SJSA1 (cell line): ENCODE data around the gene PTGR3. TPM values are rescaled to one million over a fixed set of nuclear protein-coding genes. Genes with fewer than 3 reads are reported as not detected.

Source experiments
- DNase-seq, 2 experiments: peaks; one replicate each; pipeline ENCODE4 v3.0.0-alpha.2; 2015 to 2020; ENCODE audit warnings: low spot score in 2 of 2, low read depth in 1 of 2
- H3K27ac ChIP-seq: fragments of 250-450 bp; sonication (Bioruptor Pico); 2 replicates; pipeline ENCODE4 v1.5.1; 2020; ENCODE audit warnings: mild to moderate bottlenecking, moderate library complexity
- H3K27me3 ChIP-seq: fragments of 250-450 bp; sonication (Bioruptor Pico); replicated peaks from 2 replicates; pipeline ENCODE4 v1.5.1; 2020; ENCODE audit warnings: mild to moderate bottlenecking, moderate library complexity
- H3K36me3 ChIP-seq: fragments of 250-450 bp; sonication (Bioruptor Pico); 2 replicates; pipeline ENCODE4 v1.5.1; 2020; ENCODE audit warnings: mild to moderate bottlenecking
- H3K4me1 ChIP-seq: fragments of 250-450 bp; sonication (Bioruptor Pico); replicated peaks from 2 replicates; pipeline ENCODE4 v1.6.1; 2021; ENCODE audit warnings: mild to moderate bottlenecking
- H3K4me3 ChIP-seq: fragments of 250-450 bp; sonication (Bioruptor Pico); 2 replicates; pipeline ENCODE4 v1.5.1; 2020; ENCODE audit warnings: mild to moderate bottlenecking
- H3K9me3 ChIP-seq: fragments of 250-450 bp; sonication (Bioruptor Pico); replicated peaks from 2 replicates; pipeline ENCODE4 v1.5.1; 2020; ENCODE audit warnings: mild to moderate bottlenecking
- total RNA-seq: library from RNA; depleted of rRNA; stranded (reverse); fragments of >200 nt; shearing (Covaris generic); gene quantifications from 2 replicates; pipeline ENCODE4 v1.2.3, GENCODE V29; 2014; rRNA removed

PTGR3 gene
- 16.2 and 17.4 TPM in 2 replicates for total RNA-seq

GRCh38 chr18:75209129-75209950 lies at the start of gene PTGR3:
TSS of gene PTGR3 (minus strand) at chr18:75209139. CDS start at chr18:75209058, 81 bp downstream.
- H3K27me3 ChIP-seq: no peaks in the 10 kb centered on the region
- DNase-seq: peak; percentile 82 to 94
- H3K4me1 ChIP-seq: peaks cover 38% of the 10 kb centered on the region
- peak within 1 kb of the TSS; percentile 87 for H3K27ac ChIP-seq
- peaks cover 10% of the 10 kb centered on the region for H3K36me3 ChIP-seq
- no peaks in the 10 kb centered on the region for H3K9me3 ChIP-seq
- H3K4me3 ChIP-seq: peak within 1 kb of the TSS; percentile 95

GRCh38 chr18:75257605-75258004 lies 48.7 kb upstream of the PTGR3 start:
- Histone ChIP-seq H3K4me3 (no peak overlapping the region), H3K4me1 (peaks cover 6% of the 10 kb centered on the region; the same call in 1 of the 2 replicates), H3K27ac (no peak overlapping the region), H3K27me3 (no peaks in the 10 kb centered on the region), H3K9me3 (no peaks in the 10 kb centered on the region), H3K36me3 (no peaks in the 10 kb centered on the region)
- DNase-seq: no peak

DNA sequence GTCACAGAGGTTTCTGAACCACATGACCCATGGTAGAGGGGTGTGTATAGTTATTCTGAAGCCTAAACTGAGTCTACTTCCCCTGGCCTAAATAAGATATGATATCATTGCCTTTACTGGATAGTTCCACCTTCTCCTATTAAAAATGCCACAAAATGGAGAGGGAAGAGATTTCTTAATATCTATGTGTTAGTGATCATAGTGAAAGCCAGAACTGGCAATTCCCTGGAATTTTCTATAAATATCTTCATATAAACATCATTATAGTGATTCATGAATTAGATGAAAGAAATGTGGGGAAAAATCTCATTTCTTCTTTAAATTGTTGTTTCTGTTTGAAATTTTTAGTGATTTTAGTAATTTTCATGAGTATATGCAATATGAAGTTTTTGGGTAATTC lies 47.4 kb upstream of the PTGR3 start:
- Histone ChIP-seq H3K4me3 (no peak overlapping the region), H3K9me3 (no peaks in the 10 kb centered on the region), H3K4me1 (peaks cover 6% of the 10 kb centered on the region; the same call in 1 of the 2 replicates), H3K36me3 (no peaks in the 10 kb centered on the region), H3K27me3 (no peaks in the 10 kb centered on the region), H3K27ac (no peak overlapping the region)
- DNase-seq: no peak

- H3K27me3 ChIP-seq: no peaks in the 10 kb centered on the region
- peaks cover 6% of the 10 kb centered on the region; the same call in 1 of the 2 replicates for H3K4me1 ChIP-seq
- no peak for DNase-seq
- no peaks in the 10 kb centered on the region for H3K9me3 ChIP-seq
- no peaks in the 10 kb centered on the region for H3K36me3 ChIP-seq
- H3K27ac ChIP-seq: no peak overlapping the region
- no peak overlapping the region for H3K4me3 ChIP-seq
Measured at GRCh38 chr18:75255094-75255493, 46.2 kb upstream of the PTGR3 start.

DNA sequence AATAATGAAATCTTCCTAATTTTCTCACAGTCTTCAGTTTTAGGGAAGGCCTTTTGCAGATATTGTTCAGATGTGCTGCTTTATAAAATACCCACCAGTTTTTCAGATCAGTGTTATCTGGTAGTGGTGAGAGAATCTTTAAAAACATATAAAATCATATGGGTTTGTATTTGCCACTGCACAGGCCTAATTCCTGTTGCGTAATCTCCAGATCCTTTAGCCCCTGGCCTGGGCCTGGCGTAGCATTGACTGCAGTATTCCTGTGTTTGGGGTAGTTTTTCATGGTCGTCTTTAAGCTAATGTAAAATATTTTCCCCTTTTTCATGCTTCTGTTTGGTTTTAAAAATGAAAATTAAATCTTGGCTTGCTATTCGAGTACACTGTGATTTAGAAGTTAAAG lies 44.8 kb upstream of the PTGR3 start:
- H3K27ac ChIP-seq: no peak overlapping the region
- H3K9me3 ChIP-seq: no peaks in the 10 kb centered on the region
- no peaks in the 10 kb centered on the region for H3K27me3 ChIP-seq
- DNase-seq: no peak
- no peaks in the 10 kb centered on the region for H3K36me3 ChIP-seq
- peaks cover 7% of the 10 kb centered on the region for H3K4me1 ChIP-seq
- no peak overlapping the region for H3K4me3 ChIP-seq

GRCh38 chr18:75253043-75253442 lies 44.1 kb upstream of the PTGR3 start:
- DNase-seq: no peak
- Histone ChIP-seq H3K27ac (no peak overlapping the region), H3K36me3 (no peaks in the 10 kb centered on the region), H3K9me3 (no peaks in the 10 kb centered on the region), H3K27me3 (no peaks in the 10 kb centered on the region), H3K4me3 (no peak overlapping the region), H3K4me1 (peaks cover 14% of the 10 kb centered on the region)

DNA sequence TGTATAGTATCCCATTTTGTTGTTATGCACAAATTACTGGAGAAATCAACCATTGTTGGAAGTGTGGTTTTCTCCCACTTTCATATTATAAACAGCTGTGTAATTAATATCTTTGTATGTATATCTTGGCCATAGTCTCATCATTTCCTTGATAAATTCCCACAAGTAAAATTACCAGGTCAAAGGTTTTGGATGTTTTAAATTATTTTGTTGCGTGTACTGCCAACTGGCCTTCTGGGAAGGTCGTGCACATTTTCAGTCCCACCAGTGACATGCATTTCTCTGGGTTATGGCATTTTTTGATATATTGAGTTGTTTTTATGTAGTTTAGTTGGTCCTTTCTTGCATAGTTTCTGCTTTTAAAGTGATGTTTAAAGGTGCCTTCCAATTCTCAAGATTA lies 43.2 kb upstream of the PTGR3 start:
- Histone ChIP-seq H3K27ac (no peak overlapping the region), H3K27me3 (no peaks in the 10 kb centered on the region), H3K9me3 (no peaks in the 10 kb centered on the region), H3K4me3 (no peak overlapping the region), H3K36me3 (no peaks in the 10 kb centered on the region), H3K4me1 (peaks cover 18% of the 10 kb centered on the region)
- DNase-seq: no peak

DNA sequence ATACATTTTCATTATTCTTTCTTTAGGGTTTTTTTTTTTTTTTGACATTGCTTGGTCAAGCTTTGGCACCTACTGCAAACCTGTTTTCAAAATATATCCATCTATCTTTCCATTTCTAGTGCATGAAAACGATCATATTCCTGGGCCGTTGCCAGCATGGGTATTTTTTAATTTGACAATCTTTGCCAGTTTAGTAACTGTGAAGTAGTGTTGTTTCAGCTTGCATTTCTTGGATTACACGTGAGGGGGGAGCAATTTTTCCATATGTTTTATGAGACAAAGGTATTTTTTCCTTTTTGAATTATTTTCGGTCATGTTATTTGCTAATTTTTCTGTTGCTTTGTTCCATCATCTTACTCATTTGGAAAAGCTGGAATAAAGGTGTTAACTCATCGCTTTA lies 42.5 kb upstream of the PTGR3 start:
- Histone ChIP-seq H3K4me1 (peaks cover 25% of the 10 kb centered on the region), H3K9me3 (no peaks in the 10 kb centered on the region), H3K4me3 (no peak overlapping the region)

DNA sequence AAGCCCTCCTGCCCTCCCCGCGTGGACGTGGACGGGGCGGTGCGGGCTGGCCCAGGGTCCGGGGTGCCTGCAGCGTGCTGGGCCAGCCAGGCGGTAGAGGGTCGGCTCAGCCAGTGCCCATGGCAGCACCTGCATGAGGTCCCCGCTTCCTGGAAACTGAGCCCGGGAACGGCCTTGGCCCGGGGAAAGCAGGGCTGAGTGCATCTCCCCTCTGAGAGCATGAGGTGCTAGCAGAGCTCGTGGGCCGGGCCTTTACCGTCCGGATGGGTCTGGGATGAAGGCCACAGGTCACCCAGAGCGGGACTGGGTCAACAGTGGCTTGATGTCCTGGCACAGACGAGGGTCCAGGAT lies 41.5 kb upstream of the PTGR3 start:
- Histone ChIP-seq H3K4me3 (no peak overlapping the region), H3K36me3 (no peaks in the 10 kb centered on the region), H3K27me3 (no peaks in the 10 kb centered on the region), H3K9me3 (no peaks in the 10 kb centered on the region), H3K4me1 (peaks cover 30% of the 10 kb centered on the region), H3K27ac (no peak overlapping the region)
- DNase-seq: no peak

More for the DNA sequence above, 42.5 kb upstream of the PTGR3 start:
- no peak overlapping the region for H3K27ac ChIP-seq
- H3K27me3 ChIP-seq: no peaks in the 10 kb centered on the region
- no peaks in the 10 kb centered on the region for H3K36me3 ChIP-seq
- DNase-seq: no peak

GRCh38 chr18:75249672-75250470 lies 40.9 kb upstream of the PTGR3 start:
- no peak overlapping the region for H3K27ac ChIP-seq
- H3K36me3 ChIP-seq: no peaks in the 10 kb centered on the region
- no peaks in the 10 kb centered on the region for H3K27me3 ChIP-seq
- H3K4me1 ChIP-seq: peaks cover 30% of the 10 kb centered on the region
- no peak for DNase-seq
- H3K4me3 ChIP-seq: no peak overlapping the region
- no peaks in the 10 kb centered on the region for H3K9me3 ChIP-seq

GRCh38 chr18:75249175-75249518 lies 40.2 kb upstream of the PTGR3 start:
- Histone ChIP-seq H3K4me1 (peaks cover 30% of the 10 kb centered on the region), H3K4me3 (no peak overlapping the region), H3K27me3 (no peaks in the 10 kb centered on the region), H3K27ac (no peak overlapping the region), H3K36me3 (no peaks in the 10 kb centered on the region), H3K9me3 (no peaks in the 10 kb centered on the region)
- no peak for DNase-seq

GRCh38 chr18:75248426-75249174 lies 39.7 kb upstream of the PTGR3 start:
- H3K27ac ChIP-seq: peak overlapping the region; percentile 83
- DNase-seq: no peak
- peak overlapping the region; percentile 34 for H3K4me3 ChIP-seq

DNA sequence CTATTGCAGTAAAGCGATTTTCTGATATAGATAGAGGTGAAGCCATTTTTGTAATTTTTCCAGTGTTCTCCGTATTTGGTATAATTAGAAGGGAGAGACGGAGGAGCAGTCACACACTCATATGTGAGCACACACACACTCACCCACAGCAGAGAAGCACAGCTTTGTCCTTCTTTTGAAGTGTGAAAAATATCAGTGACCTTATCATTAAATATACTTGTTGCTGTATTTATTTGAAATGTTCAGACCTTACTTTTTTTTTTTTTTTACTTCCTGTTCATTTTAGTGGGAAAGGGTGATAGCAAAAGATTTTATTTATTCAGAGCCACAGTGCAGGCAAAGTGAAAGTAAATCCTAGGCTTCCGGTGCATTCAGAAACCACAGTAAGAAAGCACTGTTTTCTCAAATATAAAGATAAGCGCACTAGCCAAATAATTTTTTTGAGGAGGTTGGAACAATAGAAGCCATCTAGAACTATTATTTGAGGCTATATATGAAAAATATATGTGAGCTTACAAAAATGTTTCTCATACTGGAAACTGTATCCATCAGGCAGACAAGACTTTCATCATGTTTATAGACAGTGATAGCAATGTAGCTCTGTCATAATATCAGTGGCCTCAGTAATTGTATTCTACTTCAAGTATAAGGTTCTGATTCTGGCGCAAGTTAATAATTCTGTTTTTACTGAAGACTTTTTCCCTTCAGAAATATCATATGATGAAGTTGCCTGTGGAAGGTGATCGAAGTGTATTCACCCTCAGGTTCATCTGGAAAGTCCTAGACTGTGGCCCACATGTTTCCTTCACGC lies 38.9 kb upstream of the PTGR3 start:
- Histone ChIP-seq H3K9me3 (no peaks in the 10 kb centered on the region), H3K27ac (peak overlapping the region; percentile 83), H3K27me3 (no peaks in the 10 kb centered on the region), H3K4me3 (peak overlapping the region; percentile 34), H3K36me3 (no peaks in the 10 kb centered on the region), H3K4me1 (peaks cover 23% of the 10 kb centered on the region)
- DNase-seq: peak in 1 of 2 experiments; percentile 84

More at GRCh38 chr18:75248426-75249174, 39.7 kb upstream of the PTGR3 start:
- Histone ChIP-seq H3K9me3 (no peaks in the 10 kb centered on the region), H3K27me3 (no peaks in the 10 kb centered on the region), H3K4me1 (peaks cover 29% of the 10 kb centered on the region), H3K36me3 (no peaks in the 10 kb centered on the region)
